ENCODE measurements around the gene NHLRC2. TPM values are rescaled to one million over a fixed set of nuclear protein-coding genes. Genes with fewer than 3 reads are reported as not detected.
A peak's percentile ranks its signal among the peaks of the same experiment; 100 is the strongest.
"Not testable (repeated sequence)": the region's sequence is repeated elsewhere in the genome, so short reads cannot be mapped to it uniquely, and the experiment has no call there.

The NHLRC2 gene, protein sequence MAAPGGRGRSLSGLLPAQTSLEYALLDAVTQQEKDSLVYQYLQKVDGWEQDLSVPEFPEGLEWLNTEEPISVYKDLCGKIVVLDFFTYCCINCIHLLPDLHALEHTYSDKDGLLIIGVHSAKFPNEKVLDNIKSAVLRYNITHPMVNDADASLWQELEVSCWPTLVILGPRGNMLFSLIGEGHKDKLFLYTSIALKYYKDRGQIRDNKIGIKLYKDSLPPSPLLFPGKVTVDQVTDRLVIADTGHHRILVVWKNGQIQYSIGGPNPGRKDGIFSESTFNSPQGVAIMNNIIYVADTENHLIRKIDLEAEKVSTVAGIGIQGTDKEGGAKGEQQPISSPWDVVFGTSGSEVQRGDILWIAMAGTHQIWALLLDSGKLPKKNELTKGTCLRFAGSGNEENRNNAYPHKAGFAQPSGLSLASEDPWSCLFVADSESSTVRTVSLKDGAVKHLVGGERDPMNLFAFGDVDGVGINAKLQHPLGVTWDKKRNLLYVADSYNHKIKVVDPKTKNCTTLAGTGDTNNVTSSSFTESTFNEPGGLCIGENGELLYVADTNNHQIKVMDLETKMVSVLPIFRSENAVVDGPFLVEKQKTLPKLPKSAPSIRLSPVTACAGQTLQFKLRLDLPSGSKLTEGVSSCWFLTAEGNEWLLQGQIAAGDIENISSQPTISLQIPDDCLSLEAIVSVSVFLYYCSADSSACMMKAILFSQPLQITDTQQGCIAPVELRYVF
- 76.9 TPM for total RNA-seq
- long read RNA-seq, full-length matches to known transcripts = 12 of 22 reads
- long read RNA-seq, partial matches to known transcripts = 2 of 22 reads
- long read RNA-seq, other reads (novel, unspliced or antisense) = 8 of 22 reads

DNA sequence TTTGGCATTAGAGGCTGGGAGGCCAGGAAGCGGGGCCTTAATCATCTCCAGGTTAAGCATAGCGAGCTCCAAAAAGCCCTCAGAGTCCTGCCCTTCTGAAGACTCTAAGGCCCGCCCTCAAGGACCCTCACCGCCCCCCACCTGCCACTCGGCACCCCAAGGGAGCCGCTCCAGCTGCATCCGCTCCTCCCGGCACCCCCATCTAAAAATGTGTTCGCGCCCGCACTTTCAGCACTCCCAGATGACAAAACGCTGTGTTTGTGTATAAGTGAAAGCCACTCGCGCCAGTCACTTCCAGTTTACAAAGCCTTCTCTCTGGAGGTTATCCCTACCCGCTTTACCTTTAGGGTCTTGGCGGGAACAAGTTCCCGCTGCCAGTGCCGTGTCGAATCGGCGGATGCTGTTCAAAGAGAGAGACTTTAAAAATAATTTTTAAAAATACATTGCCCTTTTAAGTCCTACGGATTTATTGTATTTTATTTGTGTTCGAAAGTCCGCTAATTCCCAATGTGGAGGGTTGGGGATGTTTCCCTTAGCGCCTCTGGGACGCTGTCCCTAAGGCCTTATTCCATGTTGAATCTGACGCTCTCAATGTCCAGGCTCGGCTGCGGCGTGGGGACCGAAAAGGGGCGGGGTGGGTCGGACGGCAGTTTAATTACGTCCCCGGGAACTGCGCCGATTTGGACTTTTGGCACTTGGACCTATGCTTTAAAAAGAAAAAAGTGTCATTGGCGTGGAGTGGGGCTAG is at the start of gene NHLRC2, which contains the start of gene DCLRE1A:
Gene NHLRC2 (plus strand): TSS at position 649 of the 748 bp plus-strand sequence. CDS start 212 bp downstream, outside the sequence.
Gene DCLRE1A (minus strand): TSS at position 70 of the 748 bp plus-strand sequence. CDS start 900 bp downstream, outside the sequence.
- DNase-seq (peak; percentile 88), ATAC-seq (peak; percentile 87)
- intact Hi-C loops (cut with micrococcal nuclease) = no loop called here

DNA sequence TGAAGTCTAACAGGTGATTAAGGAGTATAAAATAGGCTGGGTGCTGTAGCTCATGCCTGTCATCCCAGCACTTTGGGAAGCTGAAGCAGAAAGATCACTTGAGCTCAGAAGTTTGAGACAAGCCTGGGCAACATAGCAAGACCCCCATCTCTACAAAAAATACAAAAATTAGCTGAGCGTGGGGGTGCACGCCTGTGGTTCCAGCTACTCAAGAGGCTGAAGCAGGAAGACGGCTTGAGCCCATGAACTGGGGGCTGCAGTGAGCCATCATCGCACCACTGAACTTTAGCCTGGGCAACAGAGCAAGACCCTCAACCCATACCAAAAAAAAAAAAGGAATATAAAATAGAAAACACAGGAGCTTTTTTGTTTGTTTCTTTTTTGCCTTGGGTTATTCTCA is 48.0 kb upstream of the NHLRC2 start:
- no peak for DNase-seq
- no peak for ATAC-seq
- intact Hi-C loops (cut with micrococcal nuclease) = no loop called here

DNA sequence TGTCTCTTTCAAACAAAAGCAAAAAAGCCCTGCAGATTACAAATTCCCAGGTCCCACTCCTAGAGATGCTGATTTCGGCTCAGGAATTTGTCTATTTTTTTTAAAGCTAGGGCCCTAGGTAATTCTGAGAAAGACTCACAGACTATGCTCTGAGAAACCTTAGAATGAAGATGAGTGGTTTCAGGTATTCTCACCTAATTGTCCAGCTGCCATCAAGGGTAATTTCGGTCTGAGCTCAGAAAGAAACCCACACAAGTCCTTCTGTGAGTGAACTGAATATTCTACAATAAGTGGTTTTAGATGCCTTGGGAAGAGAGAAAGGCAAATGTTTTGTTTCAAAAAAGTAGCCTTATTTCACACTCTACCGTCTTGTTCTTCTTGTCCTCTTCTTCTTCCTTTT is 46.3 kb upstream of the NHLRC2 start:
- DNase-seq (no peak), ATAC-seq (no peak)
- intact Hi-C loops (cut with micrococcal nuclease) = no loop called here

DNA sequence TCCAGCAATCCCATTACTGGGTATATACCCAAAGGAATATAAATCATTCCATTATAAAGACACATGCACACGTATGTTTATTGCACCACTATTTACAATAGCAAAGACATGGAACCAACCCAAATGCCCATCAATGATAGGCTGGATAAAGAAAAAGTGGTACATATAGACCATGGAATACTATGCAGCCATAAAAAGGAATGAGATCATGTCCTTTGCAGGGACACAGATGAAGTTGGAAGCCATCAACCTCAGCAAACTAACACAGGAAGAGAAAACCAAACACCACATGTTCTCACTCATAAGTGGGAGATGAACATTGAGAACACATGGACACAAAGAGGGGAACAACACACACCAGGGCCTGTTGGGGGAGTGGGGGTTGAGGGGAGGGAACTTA is 39.8 kb upstream of the NHLRC2 start:
- intact Hi-C loops (cut with micrococcal nuclease); DNase-seq; ATAC-seq: not testable (repeated sequence)

DNA sequence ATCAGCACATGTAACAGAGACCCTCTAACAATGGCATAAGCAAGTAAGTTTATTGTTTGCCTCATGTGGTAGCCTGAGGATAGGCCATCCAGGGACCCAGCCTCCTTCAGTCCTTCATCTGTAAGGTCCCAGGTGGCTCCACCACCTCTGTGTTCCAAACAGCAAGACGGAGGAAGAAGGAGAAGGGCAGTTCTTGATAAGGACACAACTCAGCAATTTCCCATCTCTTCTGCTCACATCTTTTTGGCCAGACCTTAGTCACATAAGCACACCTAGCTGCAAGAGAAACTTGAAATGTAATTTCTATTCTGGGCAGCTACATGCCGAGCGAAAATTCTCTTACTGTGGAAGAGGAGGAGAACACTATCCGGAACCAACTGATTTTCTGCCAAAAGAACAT is 34.5 kb upstream of the NHLRC2 start:
- intact Hi-C loops (cut with micrococcal nuclease) = no loop called here
- ATAC-seq = no peak

DNA sequence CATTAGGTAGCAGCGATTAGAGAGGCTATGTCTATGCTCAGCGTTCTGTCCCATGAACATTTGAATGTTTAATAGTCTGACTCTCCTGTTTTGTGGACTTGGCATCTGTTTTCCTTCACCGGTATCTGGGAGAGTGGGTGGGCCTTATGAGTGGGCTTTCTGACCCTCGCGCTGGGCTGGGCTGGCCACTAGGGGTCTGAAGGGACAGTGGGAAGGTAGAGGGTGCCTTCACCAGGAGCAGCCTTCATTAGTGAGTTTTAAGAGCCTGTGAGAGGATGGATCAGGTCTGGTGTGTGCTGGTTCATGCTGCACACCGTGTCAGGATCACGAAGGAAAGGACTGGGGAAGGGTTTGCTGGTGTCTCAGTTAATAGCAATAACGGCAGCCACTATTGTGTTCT is 34.0 kb upstream of the NHLRC2 start:
- intact Hi-C loops (cut with micrococcal nuclease) = no loop called here
- ATAC-seq (no peak), DNase-seq (no peak)

More for the DNA sequence above, 34.5 kb upstream of the NHLRC2 start:
- no peak for DNase-seq

DNA sequence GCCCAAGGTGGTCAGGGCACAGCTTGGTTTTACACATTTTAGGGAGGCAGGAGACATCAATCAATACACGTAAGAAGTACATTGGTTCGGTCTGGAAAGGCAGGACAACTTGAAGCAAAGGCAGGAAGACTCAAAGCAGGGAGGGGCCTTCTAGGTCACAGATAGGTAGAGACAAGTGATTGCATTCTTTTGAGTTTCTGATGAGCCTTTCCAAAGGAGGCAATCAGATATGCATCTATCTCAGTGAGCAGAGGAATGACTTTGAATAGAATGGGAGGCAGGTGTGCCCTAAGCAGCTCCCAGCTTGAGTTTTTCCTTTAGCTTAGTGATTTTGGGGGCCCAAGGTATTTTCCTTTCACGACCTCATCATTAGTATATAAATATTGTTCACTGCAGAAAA is 33.2 kb upstream of the NHLRC2 start:
- ATAC-seq; intact Hi-C loops (cut with micrococcal nuclease); DNase-seq: not testable (repeated sequence)

GRCh38 chr10:113822174-113822573 is 32.3 kb upstream of the NHLRC2 start:
- ATAC-seq (no peak), DNase-seq (no peak)
- intact Hi-C loops (cut with micrococcal nuclease) = no loop called here

DNA sequence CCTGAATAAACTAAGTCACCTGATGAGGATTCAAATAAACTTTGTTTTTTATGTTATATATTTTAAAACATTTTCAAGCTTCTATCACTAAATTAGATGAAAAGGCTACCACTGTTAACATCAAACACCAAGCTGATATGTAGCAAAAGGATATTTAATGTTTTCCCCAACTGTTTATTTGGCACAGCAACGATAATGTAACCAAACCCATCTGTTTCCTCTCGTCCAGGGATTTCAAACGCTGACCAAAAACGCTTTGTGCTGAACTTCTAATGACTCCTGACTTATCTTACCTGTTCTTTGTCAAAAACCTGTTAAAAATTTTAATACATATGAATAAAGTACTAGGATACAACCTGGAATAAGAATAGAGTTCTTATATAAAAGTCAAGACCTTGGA is 31.1 kb upstream of the NHLRC2 start:
- ATAC-seq (no peak), DNase-seq (no peak)
- intact Hi-C loops (cut with micrococcal nuclease) = no loop called here

DNA sequence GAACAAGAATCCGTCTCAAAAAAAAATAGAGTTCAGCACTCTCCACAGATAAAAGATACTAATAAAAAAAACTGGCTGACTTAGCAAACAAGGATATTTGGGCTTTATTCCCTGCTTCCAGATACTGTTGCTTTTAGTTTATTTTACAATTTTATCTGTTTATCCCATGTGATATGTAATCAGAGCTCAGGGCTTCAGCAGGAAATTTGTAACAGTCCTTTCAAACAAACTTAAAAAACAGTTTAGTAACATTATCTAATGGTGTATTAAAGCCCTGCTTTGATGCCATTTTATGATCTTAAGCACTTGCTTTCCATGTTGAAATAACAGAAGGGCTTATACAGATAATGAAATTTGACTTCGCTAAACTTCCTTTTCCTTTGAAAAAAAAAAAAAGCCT is 28.7 kb upstream of the NHLRC2 start:
- intact Hi-C loops (cut with micrococcal nuclease) = no loop called here
- ATAC-seq (no peak), DNase-seq (no peak)

GRCh38 chr10:113828567-113828966 is 25.9 kb upstream of the NHLRC2 start:
- DNase-seq; ATAC-seq; intact Hi-C loops (cut with micrococcal nuclease): not testable (repeated sequence)

GRCh38 chr10:113842171-113842570 is 12.3 kb upstream of the NHLRC2 start:
- intact Hi-C loops (cut with micrococcal nuclease) = no loop called here
- no peak for DNase-seq
- no peak for ATAC-seq

GRCh38 chr10:113843972-113844485 is 10.4 kb upstream of the NHLRC2 start:
- ATAC-seq (peak; percentile 42), DNase-seq (no peak)
- intact Hi-C loops (cut with micrococcal nuclease) = no loop called here

DNA sequence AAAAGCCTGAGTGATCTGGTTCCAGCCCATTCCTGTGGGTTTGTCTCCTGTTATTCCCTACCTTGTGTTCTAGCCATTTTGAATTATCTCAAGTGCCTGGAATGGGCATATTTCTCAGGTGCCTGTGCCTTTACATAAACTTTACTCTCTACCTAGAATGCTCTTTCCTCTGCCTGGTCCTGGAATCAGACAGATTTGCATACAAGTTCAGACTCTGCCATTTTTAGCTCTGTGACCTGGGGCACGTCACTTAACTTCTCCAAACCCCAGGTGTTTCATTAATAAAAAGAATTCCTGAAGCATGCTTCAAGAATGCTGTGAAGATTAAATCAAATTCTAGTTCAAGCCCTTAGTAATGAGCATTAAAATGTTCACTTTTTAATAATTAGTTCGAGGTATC is 8.4 kb upstream of the NHLRC2 start:
- intact Hi-C loops (cut with micrococcal nuclease) = no loop called here
- ATAC-seq = no peak

DNA sequence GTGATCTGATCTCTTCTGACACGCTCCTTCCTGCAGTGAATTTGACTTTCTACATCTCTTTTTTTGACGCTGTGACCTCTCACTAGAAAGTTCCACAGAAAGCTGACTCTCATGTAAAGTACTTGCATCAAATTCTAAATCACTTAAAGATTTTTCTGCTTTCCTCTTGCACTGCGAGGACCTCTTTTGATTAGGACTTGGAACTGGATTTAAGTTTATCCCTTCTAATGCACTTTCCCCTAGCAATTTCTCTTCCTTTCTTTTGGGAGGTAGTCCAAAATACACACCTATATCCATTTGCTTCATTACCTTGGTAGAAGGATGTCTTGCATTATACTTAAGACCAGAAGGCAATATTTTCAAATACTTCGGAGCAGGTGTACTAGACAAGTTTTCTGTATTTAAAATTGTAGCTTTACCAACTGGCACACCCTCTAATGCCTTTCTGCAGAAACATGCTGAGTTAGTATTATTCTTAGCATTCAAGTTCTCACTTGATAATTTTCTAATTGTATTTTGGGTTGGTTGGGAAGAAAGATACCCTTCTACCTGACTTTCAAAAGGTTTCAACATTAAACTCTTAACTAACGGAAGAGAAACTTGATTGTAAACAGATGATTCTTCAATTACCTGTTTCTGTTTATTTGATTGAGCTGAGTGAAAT is 5.2 kb upstream of the NHLRC2 start:
- intact Hi-C loops (cut with micrococcal nuclease) = no loop called here
- DNase-seq = no peak
- ATAC-seq = no peak

More for the DNA sequence above, 8.4 kb upstream of the NHLRC2 start:
- DNase-seq = no peak

- DNase-seq (no peak), ATAC-seq (no peak)
- intact Hi-C loops (cut with micrococcal nuclease) = no loop called here
These were observed 4.5 kb upstream of the NHLRC2 start for GRCh38 chr10:113849946-113850345.

DNA sequence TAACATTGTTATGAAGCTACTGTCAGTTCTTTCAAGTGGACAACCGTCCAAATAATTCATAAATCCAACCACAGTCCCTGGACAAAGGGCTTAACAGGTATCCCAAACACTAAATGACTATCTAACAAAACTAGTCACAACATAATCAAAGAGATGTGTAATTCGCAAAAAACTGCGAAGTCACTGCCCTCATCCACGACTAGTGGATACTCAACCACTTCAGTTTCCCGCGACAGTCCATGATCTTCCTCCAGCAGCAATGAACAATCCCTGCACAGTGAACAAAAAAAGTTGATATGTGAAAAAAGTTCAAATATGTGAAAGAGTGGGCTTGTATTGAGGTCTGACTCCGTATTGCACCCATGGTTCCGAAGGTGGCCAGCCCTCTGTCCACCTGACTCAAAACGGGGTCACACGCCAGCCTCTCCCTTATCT is 866 bp upstream of the NHLRC2 start:
- DNase-seq (no peak), ATAC-seq (no peak)
- intact Hi-C loops (cut with micrococcal nuclease) = no loop called here

- DNase-seq (peak; percentile 75), ATAC-seq (peak; percentile 63)
- intact Hi-C loops (cut with micrococcal nuclease) = no loop called here
These were observed 514 bp downstream of the NHLRC2 start for GRCh38 chr10:113854761-113855588.
